ENCODE results near the gene BAD.

DNA sequence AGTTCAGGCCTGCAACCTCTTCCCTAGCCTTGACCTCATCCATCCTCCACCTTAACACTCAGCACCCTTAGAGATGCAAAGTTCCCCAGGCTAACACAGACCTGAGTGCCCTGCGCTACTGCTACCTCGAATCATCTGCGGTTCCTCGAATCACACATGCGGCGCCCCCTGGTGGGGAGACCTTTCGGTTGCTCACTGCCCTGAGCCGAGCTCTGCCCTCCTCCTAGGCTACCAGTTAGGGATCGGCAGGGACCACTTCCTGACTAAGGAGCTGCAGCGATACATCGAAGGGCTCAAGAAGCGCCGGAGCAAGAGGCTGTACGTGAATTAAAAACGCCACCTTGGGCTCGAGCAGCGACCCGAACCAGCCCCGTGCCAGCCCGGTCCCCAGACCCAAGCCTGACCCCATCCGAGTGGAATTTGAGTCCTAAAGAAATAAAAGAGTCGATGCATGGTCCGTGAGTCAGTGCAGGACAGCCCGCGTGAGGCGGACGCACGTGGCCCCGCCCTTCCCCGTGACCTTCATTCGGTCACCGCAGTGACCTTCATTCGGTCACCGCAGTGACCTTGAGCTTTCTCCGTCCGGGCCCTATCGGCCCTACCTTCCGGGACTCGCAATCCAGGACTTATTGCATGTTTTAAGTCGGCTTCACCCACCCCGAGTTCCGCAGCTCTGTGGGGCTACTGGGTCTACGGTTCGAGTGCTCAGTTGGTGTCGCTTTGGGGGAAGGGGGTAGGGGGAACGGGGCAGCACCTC is 20.0 kb upstream of the BAD start:
- TF ChIP-seq, protein P1, sequence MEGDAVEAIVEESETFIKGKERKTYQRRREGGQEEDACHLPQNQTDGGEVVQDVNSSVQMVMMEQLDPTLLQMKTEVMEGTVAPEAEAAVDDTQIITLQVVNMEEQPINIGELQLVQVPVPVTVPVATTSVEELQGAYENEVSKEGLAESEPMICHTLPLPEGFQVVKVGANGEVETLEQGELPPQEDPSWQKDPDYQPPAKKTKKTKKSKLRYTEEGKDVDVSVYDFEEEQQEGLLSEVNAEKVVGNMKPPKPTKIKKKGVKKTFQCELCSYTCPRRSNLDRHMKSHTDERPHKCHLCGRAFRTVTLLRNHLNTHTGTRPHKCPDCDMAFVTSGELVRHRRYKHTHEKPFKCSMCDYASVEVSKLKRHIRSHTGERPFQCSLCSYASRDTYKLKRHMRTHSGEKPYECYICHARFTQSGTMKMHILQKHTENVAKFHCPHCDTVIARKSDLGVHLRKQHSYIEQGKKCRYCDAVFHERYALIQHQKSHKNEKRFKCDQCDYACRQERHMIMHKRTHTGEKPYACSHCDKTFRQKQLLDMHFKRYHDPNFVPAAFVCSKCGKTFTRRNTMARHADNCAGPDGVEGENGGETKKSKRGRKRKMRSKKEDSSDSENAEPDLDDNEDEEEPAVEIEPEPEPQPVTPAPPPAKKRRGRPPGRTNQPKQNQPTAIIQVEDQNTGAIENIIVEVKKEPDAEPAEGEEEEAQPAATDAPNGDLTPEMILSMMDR (conservative IDR thresholded peaks at IDR 0.05; ENCODE audit: low read depth, low read length), result peak; percentile 99
- no peak for TF ChIP-seq EZH2 (IDR thresholded peaks at IDR 0.05; ENCODE audit: low read length, unreplicated experiment)

Data from PC-3 (cell line).